SK-N-SH (cell line): ENCODE data around the gene GNG12. TPM values are rescaled to one million over a fixed set of nuclear protein-coding genes. Genes with fewer than 3 reads are reported as not detected.

Source experiments
- CTCF ChIA-PET: fragments of 300-600, 350-600 bp; formaldehyde crosslinking; extraction: SDS; loops from one replicate; lab custom pipeline; 2021; lab: Yijun Ruan, JAX
- POLR2A ChIA-PET: fragments of 350-600 bp; sonication (Branson Sonifier 250); formaldehyde crosslinking; extraction: SDS; loops from one replicate; lab custom pipeline; 2020; ENCODE audit warnings: antibody characterized with exemption, inconsistent platforms; lab: Yijun Ruan, JAX
- DNase-seq: peaks from one replicate; pipeline ENCODE4 v3.0.0; 2012
- H2AFZ ChIP-seq: fragments of 200-600 bp; sonication (generic); 2 replicates; pipeline ENCODE4 v1.8.1; 2016; ENCODE audit warnings: antibody characterized with exemption, mild to moderate bottlenecking, low read depth
- H3F3A ChIP-seq: fragments of 200-600 bp; sonication (generic); replicated peaks from 2 replicates; pipeline ENCODE3; 2016; ENCODE audit warnings: antibody characterized with exemption, mild to moderate bottlenecking; ENCODE audit not compliant: insufficient read depth
- H3K27ac ChIP-seq, 2 experiments: fragments of 200-500 bp in 1 of 2; fragments of 200-600 bp in 1 of 2; sonication (Bioruptor generic) in 1 of 2; sonication (generic), shearing (Covaris generic) in 1 of 2; 2 replicates each; pipeline versions ENCODE4 v1.5.1 to v1.6.1; 2014 to 2016; ENCODE audit warnings: low read depth in 2 of 2, inconsistent platforms in 1 of 2, low read length in 1 of 2, mild to moderate bottlenecking in 1 of 2, mixed read lengths in 1 of 2
- H3K27me3 ChIP-seq: fragments of 200-600 bp; sonication (generic), shearing (Covaris generic); 2 replicates; pipeline ENCODE4 v1.6.1; 2016; ENCODE audit warnings: mixed run types; ENCODE audit not compliant: insufficient read depth
- H3K36me3 ChIP-seq, 2 experiments: fragments of 200-500 bp in 1 of 2; fragments of 200-600 bp in 1 of 2; sonication (Bioruptor generic) in 1 of 2; sonication (generic) in 1 of 2; replicated peaks in 1 of 2; 2 replicates each; pipeline versions ENCODE3 to v1.5.1; 2014 to 2016; ENCODE audit warnings: low read length in 1 of 2, mild to moderate bottlenecking in 1 of 2; ENCODE audit not compliant: insufficient read depth in 2 of 2, control insufficient read depth in 1 of 2
- H3K4me1 ChIP-seq, 2 experiments: fragments of 200-500 bp in 1 of 2; fragments of 200-600 bp in 1 of 2; sonication (Bioruptor generic) in 1 of 2; sonication (generic), shearing (Covaris generic) in 1 of 2; 2 replicates each; pipeline versions ENCODE4 v1.5.1 to v1.6.1; 2014 to 2016; ENCODE audit warnings: low read depth in 1 of 2, low read length in 1 of 2, mixed run types in 1 of 2; ENCODE audit not compliant: insufficient read depth in 2 of 2, control insufficient read depth in 1 of 2
- H3K4me2 ChIP-seq: fragments of 200-600 bp; sonication (generic), shearing (Covaris generic); 2 replicates; pipeline ENCODE4 v1.6.1; 2017; ENCODE audit warnings: mixed run types
- H3K4me3 ChIP-seq, 2 experiments: fragments of 200-500 bp in 1 of 2; fragments of 200-600 bp in 1 of 2; sonication (Bioruptor generic) in 1 of 2; sonication (generic), shearing (Covaris generic) in 1 of 2; 2 replicates each; pipeline versions ENCODE4 v1.5.1 to v1.8.1; 2014 to 2016; ENCODE audit warnings: low read depth in 2 of 2, inconsistent platforms in 1 of 2, low read length in 1 of 2, mild to moderate bottlenecking in 1 of 2, mixed read lengths in 1 of 2, moderate library complexity in 1 of 2
- H3K79me2 ChIP-seq: fragments of 200-600 bp; sonication (generic); 2 replicates; pipeline ENCODE4 v1.8.1; 2017; ENCODE audit warnings: mild to moderate bottlenecking; ENCODE audit not compliant: insufficient read depth
- H3K9ac ChIP-seq: fragments of 200-600 bp; sonication (generic); 2 replicates; pipeline ENCODE4 v1.6.1; 2017; ENCODE audit warnings: mixed run types
- H3K9me2 ChIP-seq: fragments of 200-600 bp; sonication (generic); 2 replicates; pipeline ENCODE4 v1.6.1; 2017; ENCODE audit warnings: mixed run types
- H3K9me3 ChIP-seq: fragments of 200-600 bp; sonication (generic); 2 replicates; pipeline ENCODE4 v1.6.1; 2017; ENCODE audit warnings: mixed run types, mild to moderate bottlenecking, moderate library complexity
- H4K20me1 ChIP-seq: fragments of 200-600 bp; sonication (generic); 2 replicates; pipeline ENCODE4 v1.6.1; 2017; ENCODE audit warnings: mild to moderate bottlenecking, mixed run types; ENCODE audit not compliant: insufficient read depth
- ELF1 ChIP-seq: IDR thresholded peaks from 2 replicates; pipeline ENCODE4 v1.4.0; 2012
- FOSL2 ChIP-seq: IDR thresholded peaks from 2 replicates; pipeline ENCODE4 v1.4.0; 2012; ENCODE audit warnings: low read depth, mild to moderate bottlenecking, moderate library complexity, borderline replicate concordance
- FOXJ3 ChIP-seq: sonication (generic); formaldehyde crosslinking; IDR thresholded peaks from 2 replicates; pipeline ENCODE4 v1.5.1; 2020; ENCODE audit warnings: mild to moderate bottlenecking, missing genetic modification reagents
- FOXM1 ChIP-seq: IDR thresholded peaks from 2 replicates; pipeline ENCODE4 v1.4.0; 2012; ENCODE audit warnings: low read depth, mild to moderate bottlenecking
- GABPA ChIP-seq: IDR thresholded peaks from 2 replicates; pipeline ENCODE4 v1.4.0; 2012; ENCODE audit warnings: low read depth, mild to moderate bottlenecking
- RFX5 ChIP-seq: IDR thresholded peaks from 2 replicates; pipeline ENCODE4 v1.6.1; 2012; ENCODE audit warnings: mild to moderate bottlenecking, improper control_type of control experiment, low read length
- SMC3 ChIP-seq: IDR thresholded peaks from 2 replicates; pipeline ENCODE4 v1.6.1; 2012; ENCODE audit warnings: low read depth, low read length, improper control_type of control experiment
- TEAD4 ChIP-seq: IDR thresholded peaks from 2 replicates; pipeline ENCODE4 v1.4.0; 2012; ENCODE audit warnings: mild to moderate bottlenecking, borderline replicate concordance; ENCODE audit not compliant: insufficient read depth
- WGBS: methylation state at CpG from one replicate; pipeline ENCODE4 v1.1.6; 2017; ENCODE audit warnings: low lambda C conversion rate; 5-methylcytosine and 5-hydroxymethylcytosine counted together
- polyA plus RNA-seq, 3 experiments: library from polyadenylated mRNA; depleted of rRNA; stranded (reverse); fragments of >200 nt; gene quantifications; 2 replicates each; pipeline ENCODE4 v1.2.3, GENCODE V29; 2012
- TF ChIP-seq, protein P1 (sequence below): IDR thresholded peaks from 2 replicates; pipeline ENCODE4; 2012

GNG12 gene
- polyA plus RNA-seq, 1 of the 3 experiments (the other 2 are of a cell fraction): 41.2 TPM

DNA sequence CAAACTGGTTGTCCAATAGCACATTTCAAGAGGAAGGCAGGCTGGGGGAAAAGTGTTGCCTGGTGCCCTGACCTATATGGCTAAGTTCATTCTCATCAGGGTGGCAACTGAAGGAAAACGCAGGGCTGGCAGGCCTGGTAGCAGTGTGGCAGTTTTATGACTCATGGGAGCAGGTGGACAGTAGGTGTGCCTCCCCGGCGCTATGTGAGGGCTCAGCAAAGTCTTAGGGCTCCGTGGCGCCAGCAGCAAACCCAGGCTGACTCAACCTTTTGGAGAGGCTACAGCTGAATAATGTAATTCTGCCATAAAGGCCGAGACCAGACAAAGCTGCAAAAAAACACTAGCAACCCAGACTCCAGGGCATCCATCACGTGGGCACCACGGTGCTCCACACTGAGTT is 124.7 kb downstream of the GNG12 start:
- no peaks in the 10 kb centered on the region for H4K20me1 ChIP-seq
- H3K36me3 ChIP-seq: peaks cover 23 to 26% of the 10 kb centered on the region in 2 experiments
- H3K4me3 ChIP-seq: no peak overlapping the region
- no peaks in the 10 kb centered on the region for H3K9me2 ChIP-seq
- TF ChIP-seq, protein P1, sequence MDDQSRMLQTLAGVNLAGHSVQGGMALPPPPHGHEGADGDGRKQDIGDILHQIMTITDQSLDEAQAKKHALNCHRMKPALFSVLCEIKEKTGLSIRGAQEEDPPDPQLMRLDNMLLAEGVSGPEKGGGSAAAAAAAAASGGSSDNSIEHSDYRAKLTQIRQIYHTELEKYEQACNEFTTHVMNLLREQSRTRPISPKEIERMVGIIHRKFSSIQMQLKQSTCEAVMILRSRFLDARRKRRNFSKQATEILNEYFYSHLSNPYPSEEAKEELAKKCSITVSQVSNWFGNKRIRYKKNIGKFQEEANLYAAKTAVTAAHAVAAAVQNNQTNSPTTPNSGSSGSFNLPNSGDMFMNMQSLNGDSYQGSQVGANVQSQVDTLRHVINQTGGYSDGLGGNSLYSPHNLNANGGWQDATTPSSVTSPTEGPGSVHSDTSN: no peak
- peak; percentile 10; the same call in 1 of the 2 replicates for TF ChIP-seq FOSL2
- no peak overlapping the region for H3K4me2 ChIP-seq
- H2AFZ ChIP-seq: no peak overlapping the region
- H3K79me2 ChIP-seq: peaks cover 29% of the 10 kb centered on the region; the same call in 1 of the 2 replicates
- ChIA-PET CTCF (interaction anchor here (1.1 to 1.3 kb wide), 2 partner anchors 52 to 147 kb away, joined by 3 to 4 read pairs; no protein-coding TSS in a partner anchor), POLR2A (no interaction called here)
- no peaks in the 10 kb centered on the region for H3K27me3 ChIP-seq
- no peak for DNase-seq
- H3K27ac ChIP-seq: no peak overlapping the region
- H3K9ac ChIP-seq: no peak overlapping the region
- H3K9me3 ChIP-seq: no peaks in the 10 kb centered on the region
- H3K4me1 ChIP-seq: peaks cover 27 to 35% of the 10 kb centered on the region in 2 experiments
- peaks cover 16% of the 10 kb centered on the region for H3F3A ChIP-seq
- 92% methylated on average over 6 of the region's 8 CpGs for WGBS

GRCh38 chr1:67705735-67706453 is 127.4 kb downstream of the GNG12 start:
- Histone ChIP-seq H3K27ac (no peak overlapping the region), H3K36me3 (peaks cover 33 to 51% of the 10 kb centered on the region in 2 experiments), H3K4me3 (no peak overlapping the region), H3K9ac (no peak overlapping the region), H3F3A (peaks cover 15% of the 10 kb centered on the region), H3K4me2 (no peak overlapping the region), H3K27me3 (no peaks in the 10 kb centered on the region), H3K79me2 (peaks cover 20% of the 10 kb centered on the region; the same call in 1 of the 2 replicates), H3K9me2 (no peaks in the 10 kb centered on the region), H3K4me1 (peaks cover 10 to 12% of the 10 kb centered on the region in 2 experiments; a peak in 2 of 4 replicates), H2AFZ (no peak overlapping the region), H3K9me3 (no peaks in the 10 kb centered on the region), H4K20me1 (no peaks in the 10 kb centered on the region)
- DNase-seq: no peak
- TF ChIP-seq FOXM1: no peak
- TF ChIP-seq TEAD4: no peak
- TF ChIP-seq RFX5: no peak
- no peak for TF ChIP-seq SMC3
- TF ChIP-seq, protein P1: no peak
- no peak for TF ChIP-seq ELF1
- TF ChIP-seq FOXJ3 (CRISPR knock-in tag): no peak
- no peak for TF ChIP-seq GABPA
- 98% methylated on average over 10 of the region's 10 CpGs for WGBS
- CTCF ChIA-PET: interaction anchor here (1.6 kb wide), 1 partner anchor 54 kb away, joined by 3 read pairs; no protein-coding TSS in a partner anchor
- POLR2A ChIA-PET: no interaction called here
